Lower leg skin (tissue), 3 donors: ENCODE measurements around the gene RBM48.

Experiments used
- CTCF ChIP-seq, 3 donors: fragments of 450-650 bp; IDR thresholded peaks; one replicate each; pipeline ENCODE4 v1.5.1; 2016; ENCODE audit warnings: antibody characterized with exemption in 3 of 3, mild to moderate bottlenecking in 3 of 3, moderate library complexity in 2 of 3
- POLR2A ChIP-seq, 2 donors: fragments of 450-650 bp; IDR thresholded peaks; one replicate each; pipeline ENCODE4 v1.6.1; 2016 to 2017; ENCODE audit warnings: antibody characterized with exemption in 2 of 2, mild to moderate bottlenecking in 1 of 2, moderate library complexity in 1 of 2

DNA sequence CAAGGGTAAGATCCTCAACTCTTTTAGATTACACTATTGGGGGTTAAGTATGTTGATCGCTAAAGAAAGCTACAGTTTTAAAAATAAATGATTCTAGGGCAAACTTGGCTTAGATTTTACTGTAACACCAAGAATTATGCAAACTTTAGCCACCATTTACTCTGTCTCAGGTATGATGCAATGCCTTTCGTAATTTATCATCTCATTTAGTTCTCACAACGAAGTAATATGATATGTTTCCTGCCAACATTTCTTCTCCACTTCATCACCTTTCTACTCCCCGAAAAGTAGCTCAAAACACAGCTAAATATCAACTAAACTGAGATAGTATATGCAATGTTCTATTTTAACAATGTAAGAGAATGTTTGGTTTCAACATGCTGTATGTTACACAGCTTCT is 40.5 kb downstream of the RBM48 start:
- TF ChIP-seq CTCF (IDR thresholded peaks at IDR 0.05) (no peak), POLR2A (IDR thresholded peaks at IDR 0.05) (no peak)
